Activated CD8-positive, alpha-beta memory T cell treated with anti-CD3 and anti-CD28 coated beads, Interleukin-2, amount 50 U/mL, for 4 hours (primary cell): ENCODE measurements around the gene WDR7.

ENCODE experiments used
- DNase-seq: peaks from one replicate; pipeline ENCODE4 v3.0.0-alpha.2; 2020

WDR7 gene

DNA sequence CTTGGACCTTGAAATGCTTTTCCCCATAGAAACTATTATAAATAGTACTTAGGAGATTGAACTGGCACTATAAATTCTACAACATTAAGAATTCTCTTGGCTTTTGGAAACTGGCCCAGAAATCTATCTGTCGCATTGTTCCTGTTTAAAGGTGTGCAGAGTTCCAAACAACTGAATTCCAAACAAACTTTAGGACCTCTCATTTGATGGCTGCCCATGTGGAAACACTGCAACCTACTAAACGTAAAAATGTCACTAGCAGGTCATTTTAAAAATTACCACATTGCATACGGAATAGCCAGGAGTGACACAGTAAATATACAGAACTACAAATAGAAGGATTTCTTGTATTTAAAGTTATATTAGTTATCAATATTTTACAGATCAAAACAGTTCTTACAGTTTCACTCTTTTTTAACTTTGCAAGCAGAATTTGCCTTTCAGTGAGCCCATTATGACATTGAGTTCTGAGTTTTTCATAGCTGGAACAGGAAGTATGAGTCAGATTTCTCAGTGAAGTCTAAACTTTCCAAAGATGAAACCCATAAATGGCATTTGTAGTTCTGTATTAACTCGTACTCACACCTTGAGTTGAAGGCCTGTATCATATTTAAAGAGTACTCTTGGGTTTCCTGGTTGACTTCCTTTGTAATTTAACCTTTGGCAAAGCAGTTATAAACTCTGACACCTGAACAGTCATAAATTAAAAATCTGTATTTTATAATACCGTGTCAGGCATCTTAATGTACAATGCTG, 353.4 kb downstream of the WDR7 start:
- DNase-seq, result no peak

DNA sequence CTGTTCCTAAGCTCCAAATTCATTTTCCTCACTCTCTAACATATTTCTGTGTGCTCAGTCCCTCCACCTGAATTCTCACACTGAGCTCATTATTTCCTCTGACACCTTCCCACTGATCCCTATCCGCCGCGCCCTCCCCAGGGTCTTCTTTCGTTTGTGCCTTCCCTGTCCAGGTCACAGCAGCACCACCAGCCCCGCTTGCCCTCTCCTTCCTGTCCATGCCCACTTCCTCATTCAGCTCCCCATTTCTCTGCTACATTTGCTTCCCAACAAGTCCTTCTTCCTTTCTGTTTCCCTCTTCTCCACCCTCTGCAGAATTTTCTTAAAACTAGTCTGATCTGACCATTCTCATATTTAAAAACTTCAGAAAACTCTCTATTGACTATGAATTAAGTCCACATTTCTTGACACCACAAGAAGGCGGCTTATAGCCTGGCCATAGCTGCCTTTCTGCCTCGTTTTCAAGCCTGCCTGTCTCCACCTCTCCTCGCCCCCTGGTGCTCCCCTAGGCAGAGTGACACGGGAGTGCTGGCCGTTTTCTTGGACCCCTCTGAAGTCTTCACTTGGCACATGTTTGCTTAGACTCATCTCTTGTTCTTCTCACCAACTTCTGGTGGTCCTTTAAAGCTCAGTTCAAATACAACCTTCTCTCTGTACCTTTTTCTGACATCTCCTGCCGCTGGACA, 357.0 kb downstream of the WDR7 start:
- no peak for DNase-seq

DNA sequence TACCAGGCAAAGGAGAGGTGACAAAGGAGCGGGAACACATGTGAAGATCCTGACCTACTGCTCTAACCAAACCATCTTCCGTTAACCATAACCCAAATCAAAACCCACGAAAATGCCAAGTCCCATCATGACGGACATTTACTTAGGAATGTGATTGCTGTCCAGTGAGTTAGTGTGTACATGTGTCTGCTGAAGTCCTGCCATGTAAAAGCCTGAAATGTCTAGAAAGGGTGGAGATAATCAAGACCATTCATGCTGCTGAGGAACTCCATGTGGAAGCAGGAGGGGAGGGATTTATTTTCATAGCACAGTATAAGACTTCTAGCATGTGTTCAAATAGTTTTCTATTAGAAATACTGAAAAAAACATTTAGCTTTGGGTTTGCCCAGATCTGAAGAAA, 358.7 kb downstream of the WDR7 start:
- DNase-seq, result no peak

DNA sequence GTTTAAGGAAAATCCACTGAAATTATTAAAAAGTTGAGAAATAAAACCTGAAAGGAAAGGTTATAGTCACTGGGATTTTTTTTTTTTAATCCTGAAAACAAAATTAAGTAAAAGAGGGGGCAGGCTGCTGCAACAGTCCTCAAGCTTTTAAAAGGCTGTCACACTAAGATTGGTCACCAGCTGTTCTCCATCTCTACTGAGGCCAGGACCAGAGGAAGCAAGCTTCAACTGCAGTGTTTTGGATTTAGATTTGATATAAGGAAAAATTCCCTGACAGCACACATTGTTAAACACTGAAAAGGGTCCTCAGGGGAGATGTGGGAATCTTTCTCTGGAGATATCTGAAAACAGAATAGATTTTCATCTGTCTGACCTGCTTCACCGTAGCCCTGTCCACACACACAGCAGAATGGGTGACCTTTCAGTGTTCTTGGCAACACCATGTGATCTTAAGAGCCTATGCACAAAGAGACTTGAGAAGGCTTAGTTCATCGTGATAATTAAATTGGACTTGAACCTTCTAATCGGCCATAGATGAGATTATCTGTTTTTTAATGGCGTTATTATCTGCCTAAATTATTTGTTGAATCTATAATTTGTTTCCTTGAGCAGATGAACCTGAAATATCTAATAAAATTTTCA, 363.7 kb downstream of the WDR7 start:
- DNase-seq, result no peak

DNA sequence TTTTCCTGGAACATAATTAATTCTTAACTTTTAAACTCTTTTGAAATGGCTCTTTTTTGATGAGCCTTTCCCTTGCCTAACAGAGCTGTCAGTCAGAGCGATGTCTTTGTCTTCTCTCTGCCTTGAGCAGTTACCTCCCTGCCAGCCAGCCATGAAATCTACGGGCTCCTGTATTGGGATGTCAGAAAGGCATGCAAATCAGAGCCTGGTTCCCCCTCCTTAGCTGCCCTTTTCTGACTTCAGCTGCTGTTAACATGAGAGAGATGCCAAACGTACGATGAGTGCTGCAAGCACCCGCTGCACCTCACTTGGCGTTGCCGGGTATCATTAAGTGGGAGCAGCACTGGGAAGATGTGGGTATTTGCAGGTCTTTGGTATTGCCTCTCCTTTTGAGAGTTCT, 364.3 kb downstream of the WDR7 start:
- no peak for DNase-seq

DNA sequence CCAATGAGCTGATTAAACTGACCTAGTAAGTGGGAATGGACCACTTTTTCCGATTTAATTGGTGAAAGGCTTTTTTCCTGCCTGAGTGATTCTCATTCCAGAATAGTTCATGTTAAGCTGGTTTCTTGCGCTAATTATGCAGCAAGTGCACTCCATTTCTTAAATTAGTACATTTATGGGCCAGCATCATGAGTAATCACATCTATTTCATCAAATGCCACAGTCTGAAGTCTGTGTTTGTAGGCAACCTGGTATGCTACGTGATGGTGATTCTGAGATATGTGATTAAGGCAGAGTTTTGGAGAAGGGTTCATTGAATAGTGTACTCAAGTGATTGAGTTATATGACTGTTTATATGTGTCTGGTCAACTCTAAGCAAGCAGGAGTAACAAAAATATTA, 367.7 kb downstream of the WDR7 start:
- DNase-seq, result no peak

DNA sequence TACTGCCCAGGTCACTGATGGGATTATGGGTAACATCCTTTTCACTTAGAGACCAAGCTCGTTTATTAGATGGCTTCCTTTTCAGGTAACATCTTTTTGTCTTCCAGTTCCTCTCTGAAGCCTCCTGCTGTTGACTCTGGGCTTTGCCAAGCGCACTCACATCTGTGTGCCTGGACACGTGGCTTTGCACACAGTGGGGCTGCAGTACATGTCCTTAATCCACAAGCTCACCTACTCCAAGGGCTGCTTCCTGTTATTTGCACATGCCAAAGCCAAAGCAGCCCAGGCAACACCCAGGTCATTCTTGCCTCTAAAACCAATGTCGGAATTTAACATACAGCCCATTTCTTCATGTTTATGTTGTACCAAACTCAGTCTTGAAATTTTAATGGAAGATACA, 371.6 kb downstream of the WDR7 start:
- no peak for DNase-seq

DNA sequence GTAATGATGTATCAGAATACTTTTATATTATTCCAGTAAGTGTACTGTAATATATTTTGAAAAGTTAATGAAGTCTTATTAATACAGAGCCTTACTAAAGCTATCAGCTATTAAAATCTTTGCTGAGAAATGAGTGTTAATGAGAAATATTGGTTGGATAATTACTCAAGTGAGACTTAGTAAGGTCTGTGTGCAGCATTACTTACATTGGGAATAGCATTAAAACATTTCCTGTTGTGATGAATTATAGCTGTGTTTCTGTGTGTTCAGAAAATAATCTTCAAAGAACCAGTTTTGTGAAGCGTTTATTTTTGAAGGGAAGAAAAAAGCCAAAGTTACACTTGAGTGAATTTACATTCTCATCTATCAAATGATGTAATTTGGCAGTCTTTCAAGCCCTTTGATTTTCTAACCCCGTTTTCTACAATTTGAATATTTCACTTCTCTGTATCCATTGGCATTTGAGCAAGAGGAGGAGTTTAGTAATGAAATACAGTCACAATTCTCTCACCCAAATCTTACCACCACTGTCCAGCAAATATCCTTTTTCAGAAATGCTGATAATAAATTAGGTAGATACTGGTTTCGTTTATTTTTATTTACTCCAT, 372.2 kb downstream of the WDR7 start:
- DNase-seq, result no peak

DNA sequence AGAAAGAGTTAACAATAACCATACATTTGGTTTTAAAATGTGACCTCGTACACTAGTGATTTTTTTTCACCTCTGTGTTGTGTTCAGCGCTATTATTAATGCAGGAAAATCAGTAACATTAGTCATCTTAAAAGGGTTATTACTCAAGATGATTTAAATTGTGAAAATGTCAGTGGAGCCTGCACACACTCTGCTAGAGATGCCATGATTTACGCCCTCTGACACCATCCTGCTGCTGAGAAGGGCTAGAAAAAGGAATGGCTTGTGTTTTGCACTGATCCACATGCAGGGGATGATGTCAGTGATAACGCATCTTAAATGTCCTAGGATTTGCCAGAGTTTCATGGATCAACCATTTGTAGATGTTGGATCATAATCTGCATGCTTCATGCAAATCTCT, 374.4 kb downstream of the WDR7 start:
- DNase-seq, result no peak

DNA sequence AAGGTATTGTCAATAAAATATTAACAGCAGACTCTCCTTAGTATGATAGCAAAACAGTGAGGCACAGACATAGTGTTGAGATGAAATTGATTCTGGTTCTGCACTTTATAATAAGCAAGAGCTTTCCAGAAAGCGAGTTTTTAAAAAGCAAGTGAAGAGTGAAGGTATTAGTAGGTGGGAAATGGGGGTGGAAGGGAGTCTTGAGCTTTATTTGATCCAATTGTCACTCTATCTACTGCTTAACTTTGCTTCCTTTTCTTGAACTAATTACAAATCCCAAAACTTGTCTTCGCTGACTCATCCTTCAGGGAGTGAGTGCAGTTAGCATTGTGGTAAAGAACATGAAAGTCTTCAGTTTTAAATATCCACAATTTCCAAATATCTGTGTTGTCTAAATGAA, 375.2 kb downstream of the WDR7 start:
- no peak for DNase-seq

DNA sequence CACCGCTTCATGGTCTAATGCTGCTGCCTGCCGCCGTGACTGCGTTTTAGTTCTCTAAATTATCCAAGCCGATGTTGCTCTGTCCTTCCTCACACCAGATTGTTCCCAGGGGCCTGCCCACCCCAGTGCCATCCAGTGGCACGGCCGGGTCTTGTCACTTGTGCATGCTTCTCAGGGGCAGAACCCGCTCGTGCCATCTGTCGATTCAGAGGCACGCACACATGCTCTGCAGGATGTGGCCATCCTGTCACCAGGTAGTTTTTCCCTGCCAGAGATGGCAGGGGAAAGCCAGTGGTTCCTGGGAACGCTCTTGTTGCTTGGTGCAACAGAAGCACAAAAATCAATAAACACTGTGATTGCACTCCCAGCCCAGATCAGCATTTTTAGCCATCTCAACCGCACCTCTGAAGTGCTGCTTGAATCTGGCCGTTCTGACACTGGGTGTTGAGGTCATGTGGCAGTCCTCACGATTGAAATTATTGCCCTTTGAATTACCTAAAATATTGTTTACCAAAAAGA, 376.1 kb downstream of the WDR7 start:
- DNase-seq, result no peak

DNA sequence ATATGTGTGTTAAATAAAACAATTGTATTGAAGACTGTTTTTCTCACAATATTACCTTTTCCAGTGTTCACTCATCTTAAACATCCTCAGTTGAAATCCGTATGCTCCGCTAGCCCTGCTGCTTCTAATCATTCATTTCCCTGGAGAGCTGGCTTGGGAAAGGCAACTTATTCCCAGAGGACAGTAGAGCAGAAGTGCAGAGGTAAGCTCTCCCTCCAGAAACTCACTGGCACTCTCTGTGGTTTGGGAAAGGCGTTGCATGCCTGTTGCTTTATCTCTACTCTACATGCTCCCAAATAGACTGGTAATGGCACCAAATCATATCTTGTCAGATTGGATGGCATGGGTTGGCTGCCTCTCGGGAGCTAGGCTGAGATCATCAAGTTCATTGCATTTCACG, 378.6 kb downstream of the WDR7 start:
- no peak for DNase-seq

DNA sequence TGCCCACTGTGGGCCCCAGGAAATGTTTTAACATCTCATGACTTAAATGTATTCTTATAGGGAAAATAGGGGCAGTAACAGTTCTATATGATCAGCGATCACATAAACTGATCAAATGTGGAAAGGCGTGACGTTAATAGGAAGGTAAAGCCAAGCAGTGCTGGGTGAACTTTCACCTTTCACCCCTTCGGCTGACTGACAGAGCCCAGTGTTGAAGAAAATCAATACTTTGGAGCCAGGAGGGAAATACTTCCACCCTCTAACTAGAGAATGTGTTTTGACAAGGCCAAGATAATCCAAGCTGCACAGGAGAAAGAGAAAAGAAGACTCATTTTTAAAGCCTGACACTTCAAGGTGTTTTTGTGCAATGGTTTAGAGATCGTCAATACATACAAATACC, 379.3 kb downstream of the WDR7 start:
- no peak for DNase-seq

DNA sequence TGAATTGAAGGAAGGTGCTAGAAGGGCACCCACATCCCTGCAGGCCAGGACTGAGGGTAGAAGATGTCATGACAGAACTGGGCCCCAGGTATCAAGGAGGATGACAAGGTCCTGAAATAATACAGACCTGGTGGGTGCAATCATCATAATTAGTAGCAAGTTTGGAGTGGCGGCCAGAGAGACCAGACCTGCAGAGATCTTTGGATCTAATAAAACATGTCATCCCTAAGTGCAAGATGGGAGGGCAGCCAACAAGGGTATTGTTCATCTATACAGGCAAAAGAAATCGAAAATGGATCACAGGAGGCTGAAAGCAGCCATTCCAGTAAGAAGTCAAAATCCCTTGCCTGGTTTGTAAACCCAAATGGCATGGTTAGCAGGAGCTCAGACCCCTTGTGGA, 384.4 kb downstream of the WDR7 start:
- no peak for DNase-seq

DNA sequence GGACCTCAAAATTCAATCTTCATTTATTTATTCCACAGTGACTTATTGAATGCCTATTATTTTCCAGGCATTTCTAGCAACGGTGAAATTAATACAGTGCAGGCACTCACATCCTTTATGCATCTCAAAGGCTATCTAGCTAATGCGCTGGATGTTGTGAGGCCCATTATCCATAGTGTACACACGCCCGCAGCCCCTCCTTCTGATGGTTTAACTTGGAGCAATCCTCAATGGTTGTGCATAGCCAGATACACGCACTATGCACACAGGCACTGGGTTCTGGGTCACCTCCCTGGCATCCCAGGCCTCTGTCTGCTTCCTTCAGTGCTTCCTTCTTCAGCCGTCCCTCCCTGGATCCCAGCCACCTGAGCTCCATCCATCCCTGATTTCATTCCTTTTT, 387.2 kb downstream of the WDR7 start:
- DNase-seq, result no peak

DNA sequence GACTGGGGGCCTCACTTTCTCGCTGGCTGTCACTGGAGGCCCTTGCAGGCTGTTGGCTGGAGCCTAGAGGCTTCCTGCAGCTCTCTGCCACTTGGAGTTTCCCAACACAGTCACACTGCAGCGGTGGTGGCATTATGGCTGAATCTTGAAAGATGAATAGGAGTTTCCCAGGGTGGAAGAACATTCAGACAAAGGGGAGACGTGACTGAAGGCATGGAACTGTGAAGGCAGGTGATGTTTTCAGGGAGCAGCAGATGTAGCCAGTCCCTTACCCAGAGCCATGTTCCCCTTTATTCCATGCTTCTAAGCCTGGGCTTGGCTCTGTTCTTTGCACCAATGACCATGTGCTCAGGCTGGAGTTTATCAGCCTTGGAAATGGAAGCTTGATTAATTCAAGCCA, 389.0 kb downstream of the WDR7 start:
- no peak for DNase-seq

DNA sequence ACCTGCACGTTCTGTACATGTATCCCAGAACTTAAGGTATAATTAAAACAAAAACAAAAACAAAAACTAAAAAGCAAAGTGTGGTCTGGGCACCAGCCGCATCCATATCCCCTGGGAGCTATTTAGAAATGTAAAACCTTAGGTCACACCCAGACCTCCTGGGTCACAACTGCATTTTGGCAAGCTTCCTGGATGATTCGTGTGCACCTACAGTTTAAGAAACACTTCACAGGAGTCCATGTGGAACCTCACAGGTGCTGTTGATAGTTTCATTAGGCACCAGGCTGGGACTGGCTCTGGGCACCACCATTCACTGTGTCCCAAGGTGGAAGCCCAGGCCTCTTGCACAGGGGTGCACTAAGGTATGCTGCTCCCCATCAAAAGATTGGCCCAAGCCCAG, 392.1 kb downstream of the WDR7 start:
- DNase-seq, result no peak

DNA sequence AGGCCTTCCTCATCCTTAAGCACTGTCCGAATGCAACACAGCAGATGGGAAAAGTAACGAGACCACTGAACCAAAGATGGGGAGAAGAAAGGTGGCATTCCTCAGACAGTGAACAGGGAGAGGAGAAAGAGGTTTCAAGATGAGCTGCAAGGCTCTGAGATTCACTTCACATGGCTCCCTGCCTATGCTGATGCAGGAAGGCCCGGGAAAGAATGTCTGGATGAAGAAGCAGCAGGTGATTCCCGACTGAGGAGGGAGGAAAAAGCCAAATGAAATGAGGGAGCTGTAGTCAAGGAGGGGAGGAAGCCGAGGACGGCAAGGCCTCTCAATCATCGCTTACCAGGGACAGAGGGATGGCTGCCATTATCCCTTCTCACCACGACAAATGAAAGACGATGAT, 397.2 kb downstream of the WDR7 start:
- no peak for DNase-seq

DNA sequence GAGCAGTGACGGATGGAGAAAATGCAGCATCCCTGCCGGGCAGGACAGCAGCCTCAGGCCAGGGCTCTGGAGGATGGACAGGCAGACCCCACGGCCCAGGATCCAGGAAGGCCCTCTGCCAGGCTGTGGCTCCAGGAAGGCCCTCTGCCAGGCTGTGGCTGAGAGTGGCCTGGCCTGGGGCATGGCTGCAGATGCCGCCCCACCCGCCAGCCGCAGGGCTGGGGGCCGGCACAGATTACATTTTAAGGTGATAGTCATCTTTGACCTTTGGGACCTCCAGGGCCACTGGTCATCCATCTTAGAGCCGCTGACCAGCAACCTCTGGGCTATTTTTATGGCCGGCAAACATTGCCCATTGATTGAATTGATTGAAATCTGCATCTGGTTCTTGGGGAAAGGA, 397.7 kb downstream of the WDR7 start:
- no peak for DNase-seq

DNA sequence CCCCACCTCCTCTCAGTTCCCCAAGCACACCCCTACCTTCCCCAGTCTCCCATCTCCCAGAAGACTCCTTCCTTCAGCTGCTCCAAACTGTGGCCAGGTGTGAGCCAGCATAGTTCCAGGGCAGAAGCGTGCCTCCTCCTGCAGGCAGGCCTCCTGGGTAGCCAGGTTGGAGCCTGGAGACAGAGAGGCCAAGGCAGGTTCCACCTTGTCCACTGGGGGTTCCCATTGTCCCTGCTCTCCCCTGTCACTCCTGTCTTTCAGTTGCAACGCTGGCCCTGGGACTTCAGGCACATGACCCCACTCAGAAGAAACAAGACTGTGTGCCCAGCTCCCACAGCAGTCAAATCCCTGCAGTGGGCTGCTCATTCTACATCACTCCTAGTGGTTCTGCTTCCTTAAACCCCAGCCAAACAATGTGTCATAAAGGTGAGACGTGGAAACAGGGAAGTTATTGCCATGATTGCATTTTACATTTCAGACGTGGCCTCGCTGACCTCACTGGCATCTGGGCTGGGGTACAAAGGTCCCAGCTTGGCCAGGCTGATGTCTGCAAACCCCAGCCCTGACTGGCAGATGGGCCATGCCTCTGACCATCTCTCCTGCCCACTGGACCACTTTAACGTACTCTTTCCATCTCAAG, 399.3 kb downstream of the WDR7 start:
- DNase-seq, result no peak

DNA sequence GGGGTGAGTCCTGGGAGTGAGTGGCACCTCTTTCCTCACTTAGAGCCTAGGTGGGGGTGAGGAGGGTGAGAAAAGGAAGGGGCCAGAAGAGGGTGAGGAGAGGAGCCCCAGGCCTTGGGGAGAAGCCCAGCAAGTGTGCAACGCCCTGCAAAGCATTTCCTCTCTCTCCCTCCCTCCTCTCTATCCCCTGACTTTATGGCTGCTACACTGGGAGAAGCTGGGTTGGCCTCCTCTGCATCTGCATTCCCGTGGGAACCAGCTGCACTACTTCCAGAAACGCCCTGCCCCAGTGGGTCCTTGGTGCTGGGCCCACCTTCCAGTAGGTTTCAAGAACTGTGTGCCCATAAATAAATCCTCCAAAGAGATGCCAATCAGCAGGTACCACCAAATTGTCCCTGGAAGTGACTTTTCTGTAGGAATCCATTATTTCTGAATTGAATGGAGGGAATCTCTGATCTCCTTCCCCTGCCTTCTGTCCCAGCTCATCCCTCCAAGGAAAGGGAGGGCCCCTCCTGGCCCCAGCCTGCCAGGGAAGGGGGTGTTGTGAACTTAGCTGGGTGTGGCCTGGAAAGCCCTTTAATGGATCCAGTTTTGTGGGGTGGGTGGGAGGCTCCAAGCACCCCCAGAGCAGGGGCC, 400.0 kb downstream of the WDR7 start:
- no peak for DNase-seq

DNA sequence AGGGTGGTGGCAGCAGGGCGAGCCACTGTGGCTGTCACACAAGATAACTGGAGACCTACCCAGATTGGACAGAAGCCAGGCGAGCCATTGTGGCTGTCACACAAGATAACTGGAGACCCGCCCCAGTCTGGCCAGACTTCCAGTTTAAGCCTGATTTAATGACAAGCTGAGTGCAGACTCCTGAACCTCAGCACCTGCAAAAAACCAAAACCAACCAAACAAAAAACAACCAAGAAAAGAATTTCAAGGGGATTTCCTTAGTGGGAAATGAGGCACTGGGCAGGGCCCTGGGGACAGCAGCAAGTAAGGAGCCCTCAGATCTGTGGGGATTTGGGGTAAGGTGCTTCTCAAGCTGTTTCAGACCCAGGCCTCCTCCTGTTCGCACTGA, 400.5 kb downstream of the WDR7 start:
- DNase-seq, result no peak

DNA sequence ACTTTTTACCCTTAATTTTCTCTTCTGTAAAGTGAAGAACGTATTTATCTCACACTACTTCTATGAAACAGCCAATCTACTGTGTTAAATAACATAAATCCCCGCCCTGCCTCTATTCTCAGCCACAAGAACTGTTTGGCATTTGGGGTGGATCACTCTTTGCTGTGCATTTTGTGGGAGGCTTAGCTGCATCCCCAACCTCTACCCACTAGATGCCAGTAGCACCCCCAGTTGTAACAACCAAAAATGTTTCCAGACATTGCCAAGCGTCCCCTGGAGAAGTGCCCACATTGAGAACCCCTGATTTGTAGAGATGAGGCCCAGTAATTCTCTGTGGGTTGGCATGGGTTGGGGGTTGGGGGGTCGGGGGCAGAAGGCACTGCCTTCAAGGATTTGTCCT, 401.0 kb downstream of the WDR7 start:
- DNase-seq, result no peak
